SJCRH30 (cell line): ENCODE data around the gene ACTR3C. TPM values are rescaled to one million over a fixed set of nuclear protein-coding genes. Genes with fewer than 3 reads are reported as not detected.
"Not testable (repeated sequence)": the region's sequence is repeated elsewhere in the genome, so short reads cannot be mapped to it uniquely, and the experiment has no call there.

Experiments
- DNase-seq, 2 experiments: peaks; one replicate each; pipeline ENCODE4 v3.0.0-alpha.2; 2015 to 2020
- H3K27ac ChIP-seq: fragments of 250-450 bp; sonication (Bioruptor Pico); 2 replicates; pipeline ENCODE4 v1.5.1; 2020; ENCODE audit warnings: mild to moderate bottlenecking, moderate library complexity
- H3K27me3 ChIP-seq: fragments of 250-450 bp; sonication (Bioruptor Pico); 2 replicates; pipeline ENCODE4 v1.5.1; 2020; ENCODE audit warnings: mild to moderate bottlenecking, moderate library complexity
- H3K36me3 ChIP-seq: fragments of 250-450 bp; sonication (Bioruptor Pico); 2 replicates; pipeline ENCODE4 v1.5.1; 2020; ENCODE audit warnings: mild to moderate bottlenecking, moderate library complexity
- H3K4me1 ChIP-seq: fragments of 250-450 bp; sonication (Bioruptor Pico); 2 replicates; pipeline ENCODE4 v1.5.1; 2020; ENCODE audit warnings: mild to moderate bottlenecking, moderate library complexity
- H3K4me3 ChIP-seq: fragments of 250-450 bp; sonication (Bioruptor Pico); 2 replicates; pipeline ENCODE4 v1.5.1; 2020; ENCODE audit warnings: mild to moderate bottlenecking, moderate library complexity
- H3K9me3 ChIP-seq: fragments of 250-450 bp; sonication (Bioruptor Pico); replicated peaks from 2 replicates; pipeline ENCODE4 v1.5.1; 2020; ENCODE audit warnings: mild to moderate bottlenecking, moderate library complexity
- total RNA-seq: library from RNA; depleted of rRNA; stranded (reverse); fragments of >200 nt; shearing (Covaris generic); gene quantifications from 2 replicates; pipeline ENCODE4 v1.2.3, GENCODE V29; 2014; rRNA removed

ACTR3C gene
- total RNA-seq, 1 experiment from 2014 or later: 4.6 TPM

- not testable (repeated sequence) for H3K27me3 ChIP-seq, DNase-seq, H3K4me3 ChIP-seq, H3K4me1 ChIP-seq, H3K36me3 ChIP-seq, H3K27ac ChIP-seq, H3K9me3 ChIP-seq
Measured at GRCh38 chr7:150205866-150206265, 117.5 kb downstream of the ACTR3C start.

GRCh38 chr7:150204577-150204976, 118.8 kb downstream of the ACTR3C start:
- not testable (repeated sequence) for H3K36me3 ChIP-seq, H3K4me1 ChIP-seq, H3K9me3 ChIP-seq, DNase-seq, H3K27ac ChIP-seq, H3K27me3 ChIP-seq, H3K4me3 ChIP-seq

GRCh38 chr7:150202894-150203293, 120.5 kb downstream of the ACTR3C start:
- H3K36me3 ChIP-seq, H3K27ac ChIP-seq, H3K4me3 ChIP-seq, H3K9me3 ChIP-seq, H3K4me1 ChIP-seq, DNase-seq, H3K27me3 ChIP-seq: not testable (repeated sequence)

Other genes with a start within 250 kb of the ACTR3C start
- gene LRRC61, start 190 bp downstream of the ACTR3C start, total RNA-seq: not detected in 2 replicates
- 68.1 and 89.7 TPM in 2 replicates for gene RARRES2, start 18.1 kb upstream of the ACTR3C start, total RNA-seq
- gene REPIN1, start 45.3 kb upstream of the ACTR3C start, total RNA-seq: 174 and 183 TPM in 2 replicates
- 8.1 and 9.5 TPM in 2 replicates for gene ZNF775, start 55.8 kb upstream of the ACTR3C start, total RNA-seq
- not detected in 2 replicates for gene GIMAP8, start 127.1 kb upstream of the ACTR3C start, total RNA-seq
- not detected in 2 replicates for gene GIMAP7, start 191.3 kb upstream of the ACTR3C start, total RNA-seq
- not detected in 2 replicates for gene GIMAP4, start 243.8 kb upstream of the ACTR3C start, total RNA-seq